ENCODE measurements around the gene FUCA1.
"Not testable (repeated sequence)": the region's sequence is repeated elsewhere in the genome, so short reads cannot be mapped to it uniquely, and the experiment has no call there.

FUCA1 gene

GRCh38 chr1:23834156-23834555 is 33.9 kb downstream of the FUCA1 start:
- DNase-seq, result not testable (repeated sequence)

DNA sequence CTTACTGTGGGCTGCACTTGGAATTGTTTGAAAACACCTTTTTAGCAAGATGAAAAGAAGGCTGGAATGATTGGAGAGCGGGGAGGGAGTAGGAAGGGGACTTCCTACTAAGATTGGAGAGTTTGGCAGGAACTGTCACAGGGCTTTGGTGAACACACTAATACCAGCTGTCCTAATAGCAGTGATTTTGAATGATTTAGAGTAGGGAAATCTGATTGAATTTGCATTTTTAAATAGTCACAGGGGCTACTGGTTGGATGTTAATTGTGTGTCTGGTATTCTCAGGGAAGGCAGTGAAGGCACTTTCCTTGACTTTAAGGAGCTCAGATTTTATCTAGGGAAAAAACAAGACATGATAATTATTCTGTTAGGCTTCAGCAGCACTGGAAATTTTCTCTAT is 40.4 kb downstream of the FUCA1 start:
- no peak for DNase-seq

- DNase-seq, result not testable (repeated sequence)
Observed at GRCh38 chr1:23826590-23826989, 41.5 kb downstream of the FUCA1 start.

DNA sequence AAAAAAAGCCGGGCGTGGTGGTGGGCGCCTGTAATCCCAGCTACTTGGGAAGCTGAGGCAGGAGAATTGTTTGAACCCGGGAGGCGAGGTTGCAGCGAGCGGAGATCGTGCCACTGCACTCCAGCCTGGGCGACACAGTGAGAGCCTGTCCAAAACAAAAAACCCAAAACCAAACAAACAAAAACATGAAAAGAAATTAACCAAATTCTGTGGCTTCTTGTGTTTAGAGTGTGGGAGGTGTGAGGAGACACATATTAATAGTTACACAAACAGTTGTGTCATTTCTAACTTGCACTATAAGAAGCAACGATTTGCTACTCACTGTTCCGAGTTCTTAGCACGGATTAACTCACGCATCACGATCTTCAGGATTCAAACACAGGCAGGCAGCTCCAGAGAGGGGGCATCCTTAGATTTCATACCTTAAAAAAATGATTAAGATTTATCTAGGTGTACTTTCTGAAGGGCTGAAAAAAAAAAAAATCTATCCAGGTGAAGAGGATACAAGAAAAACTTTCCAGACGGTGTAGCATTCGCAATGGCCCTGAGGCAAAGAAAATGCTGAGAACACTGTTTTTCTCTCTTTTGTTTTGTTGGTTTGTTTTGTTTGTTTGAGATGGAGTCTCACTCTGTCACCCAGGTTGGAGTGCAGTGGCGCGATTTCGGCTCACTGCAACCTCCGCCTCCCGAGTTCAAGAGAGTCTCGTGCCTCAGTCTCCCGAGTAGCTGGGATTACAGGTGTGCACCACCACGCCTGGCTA is 42.1 kb downstream of the FUCA1 start:
- no peak for DNase-seq

DNA sequence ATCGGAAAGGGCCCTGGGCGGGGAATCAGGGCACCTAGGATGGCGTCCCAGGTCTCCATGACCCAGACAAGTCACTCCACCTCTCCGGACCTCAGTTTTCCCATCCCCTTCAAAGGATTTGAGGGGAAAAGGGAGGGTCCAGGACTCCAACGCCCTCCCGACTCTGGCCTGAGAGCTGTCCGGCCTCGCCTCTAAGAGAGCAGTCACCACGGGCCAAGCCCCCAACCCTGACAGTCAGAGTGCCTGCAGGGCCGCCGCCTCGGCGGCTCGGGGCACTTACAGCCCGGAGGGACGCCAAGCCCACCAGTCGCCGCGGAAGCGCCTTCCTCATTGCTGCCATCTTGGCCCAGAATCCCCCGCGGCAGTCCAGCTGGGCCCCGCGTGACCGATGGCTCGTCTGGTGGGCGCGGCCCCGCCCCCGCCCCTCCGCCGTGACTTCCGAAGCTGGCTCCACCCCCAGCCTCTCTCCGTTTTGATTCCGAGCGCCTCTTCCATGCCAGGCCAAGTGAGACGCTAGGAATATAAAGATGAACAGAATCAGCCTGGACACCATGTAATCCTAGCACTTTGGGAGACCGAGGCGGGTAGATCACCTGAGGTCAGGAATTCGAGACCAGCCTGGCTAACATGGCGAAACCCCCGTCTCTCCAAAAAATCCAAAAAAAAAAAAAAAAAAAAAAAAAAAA is 42.9 kb downstream of the FUCA1 start, which contains the start of gene HMGCL:
HMGCL (minus strand) TSS at position 354 of the 686 bp plus-strand sequence; CDS start at position 340, 14 bp downstream.
- peak; percentile 80 for DNase-seq

- DNase-seq, result no peak
Observed at GRCh38 chr1:23824711-23825075, 43.4 kb downstream of the FUCA1 start.

DNA sequence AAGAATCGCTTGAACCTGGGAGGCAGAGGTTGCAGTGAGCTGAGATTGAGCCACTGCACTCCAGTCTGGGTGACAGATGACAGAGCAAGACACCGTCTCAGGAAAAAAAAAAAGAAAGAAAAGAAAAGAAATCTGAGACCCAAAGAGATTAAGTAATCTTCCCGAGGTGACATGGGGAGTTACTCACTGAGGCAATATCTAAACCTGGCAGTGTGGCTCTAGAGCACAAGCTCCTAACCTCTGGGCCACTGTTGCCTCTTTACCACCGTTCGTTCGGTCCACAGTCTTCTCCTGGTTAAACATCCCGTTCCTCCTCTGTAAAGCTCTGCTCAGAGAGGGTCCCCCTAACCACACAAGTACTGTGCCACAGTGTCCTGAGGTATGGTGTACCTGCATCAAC is 44.3 kb downstream of the FUCA1 start:
- DNase-seq, result no peak

DNA sequence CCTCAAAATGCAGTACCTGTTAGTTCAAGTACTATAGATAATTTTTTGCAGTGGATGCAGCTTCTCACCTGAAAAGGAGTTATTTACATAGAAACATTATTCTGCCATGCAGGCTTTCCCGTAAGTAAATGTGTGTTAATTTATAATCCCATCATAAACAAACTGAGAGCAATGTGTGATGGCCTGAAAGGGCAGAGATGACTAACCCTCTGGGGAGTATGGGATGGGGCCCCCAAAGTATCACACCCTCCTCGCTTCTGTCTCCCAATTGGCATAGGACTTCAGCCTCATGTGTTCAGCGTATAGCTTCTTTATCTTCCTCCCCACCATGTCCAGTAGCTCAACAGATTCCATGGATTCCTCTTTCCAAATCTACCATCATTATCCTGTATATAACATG is 50.5 kb downstream of the FUCA1 start:
- DNase-seq, result no peak

- DNase-seq, result no peak
Observed at GRCh38 chr1:23816906-23817305, 51.2 kb downstream of the FUCA1 start.

DNA sequence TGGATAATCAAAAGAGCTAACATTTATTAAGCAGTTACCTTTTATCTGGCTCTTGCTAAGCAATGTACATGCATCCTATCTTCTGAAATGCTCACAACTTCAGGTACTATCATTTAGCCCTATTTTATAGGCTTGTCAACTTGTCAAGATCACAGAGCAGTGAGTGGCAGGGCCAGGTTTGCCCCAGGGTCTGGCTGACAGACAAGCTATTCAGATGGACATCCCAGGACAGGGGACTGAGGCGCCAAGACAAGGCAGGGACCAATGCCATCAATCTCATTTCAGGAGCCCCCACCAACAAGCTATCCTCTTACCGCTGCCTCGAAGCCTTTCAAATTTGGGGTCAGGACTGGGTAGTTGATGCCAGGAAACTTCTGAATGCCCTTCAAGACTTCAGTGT is 51.7 kb downstream of the FUCA1 start:
- no peak for DNase-seq

DNA sequence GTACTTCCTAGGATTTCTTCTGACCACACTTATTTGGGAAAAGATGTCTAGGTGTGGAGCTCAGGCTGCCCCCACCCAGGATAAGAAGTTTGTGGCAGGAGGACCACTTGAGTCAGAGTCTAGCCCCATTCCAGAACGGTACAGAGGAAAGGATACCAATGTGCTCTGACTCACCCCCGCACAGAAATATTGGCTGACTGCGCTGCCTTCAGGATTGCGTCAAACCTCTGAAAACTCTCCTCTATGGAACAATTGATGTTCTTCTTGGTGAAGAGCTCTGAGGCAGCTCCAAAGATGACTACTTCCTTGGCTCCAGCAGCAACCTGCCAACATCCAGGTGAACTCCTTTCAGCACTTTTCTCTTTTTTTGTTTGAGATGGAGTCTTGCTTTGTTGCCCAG is 54.1 kb downstream of the FUCA1 start:
- no peak for DNase-seq

GRCh38 chr1:23810818-23811540 is 57.1 kb downstream of the FUCA1 start:
- DNase-seq, result no peak

DNA sequence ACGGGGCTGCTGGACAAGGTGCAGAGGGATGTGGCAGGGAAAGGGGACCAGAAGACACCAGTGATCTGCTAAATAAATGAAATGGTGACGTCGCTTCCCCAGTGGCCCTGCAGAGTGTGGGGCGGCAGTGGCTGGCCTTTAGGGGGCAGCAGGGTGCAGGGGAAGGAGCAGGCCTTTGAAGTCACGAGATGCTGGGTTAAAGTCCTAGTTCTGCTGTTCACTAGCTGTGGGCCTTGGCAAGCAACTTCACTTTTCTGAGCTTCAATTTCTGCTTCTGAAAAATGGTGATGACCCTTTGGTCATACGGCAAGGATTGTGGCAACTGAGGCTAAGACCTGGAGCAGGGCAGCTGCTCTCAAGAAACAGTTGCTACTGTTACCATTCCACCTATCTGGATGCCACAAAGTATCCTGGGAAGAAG is 58.3 kb downstream of the FUCA1 start:
- peak; percentile 20 for DNase-seq

GRCh38 chr1:23807453-23807852 is 60.6 kb downstream of the FUCA1 start:
- DNase-seq, result no peak

DNA sequence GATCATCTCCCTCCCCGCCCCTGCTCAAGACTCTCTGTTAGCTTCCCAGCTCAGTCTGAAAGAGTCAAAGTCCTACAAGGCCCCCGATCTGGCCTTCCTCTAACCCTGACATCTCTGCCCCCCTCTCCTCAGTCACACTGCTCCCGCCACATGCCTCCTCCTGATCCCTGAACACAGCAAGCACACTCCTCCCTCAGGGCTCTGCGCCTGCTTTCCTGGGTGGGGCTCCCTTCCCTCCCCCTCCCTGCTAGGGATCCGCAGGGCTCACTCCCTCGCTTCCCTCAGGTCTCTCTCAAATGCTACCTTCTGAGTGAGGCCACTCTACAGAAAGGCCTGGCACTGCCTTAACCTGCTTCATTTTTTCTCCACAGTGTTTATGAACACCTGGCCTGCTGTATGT is 61.8 kb downstream of the FUCA1 start:
- no peak for DNase-seq

DNA sequence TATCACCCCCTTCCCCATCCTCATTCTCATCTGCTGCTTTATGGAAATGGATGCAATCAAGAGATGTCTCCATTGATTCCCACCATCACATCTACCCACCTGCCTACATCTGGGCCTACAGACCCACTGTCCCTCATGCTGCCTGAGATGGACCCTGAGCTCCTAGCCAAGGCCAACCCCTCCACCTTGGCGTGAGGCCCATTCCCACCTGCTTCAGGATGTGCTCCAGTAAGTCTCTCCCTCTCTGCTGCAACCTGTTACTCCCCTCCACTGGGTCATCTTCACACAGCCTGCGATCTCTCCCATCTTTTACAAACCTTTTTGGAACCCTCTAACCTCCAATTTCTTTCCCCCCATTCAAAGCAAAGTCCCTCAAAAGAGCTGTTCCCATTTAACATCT is 63.1 kb downstream of the FUCA1 start:
- no peak for DNase-seq

DNA sequence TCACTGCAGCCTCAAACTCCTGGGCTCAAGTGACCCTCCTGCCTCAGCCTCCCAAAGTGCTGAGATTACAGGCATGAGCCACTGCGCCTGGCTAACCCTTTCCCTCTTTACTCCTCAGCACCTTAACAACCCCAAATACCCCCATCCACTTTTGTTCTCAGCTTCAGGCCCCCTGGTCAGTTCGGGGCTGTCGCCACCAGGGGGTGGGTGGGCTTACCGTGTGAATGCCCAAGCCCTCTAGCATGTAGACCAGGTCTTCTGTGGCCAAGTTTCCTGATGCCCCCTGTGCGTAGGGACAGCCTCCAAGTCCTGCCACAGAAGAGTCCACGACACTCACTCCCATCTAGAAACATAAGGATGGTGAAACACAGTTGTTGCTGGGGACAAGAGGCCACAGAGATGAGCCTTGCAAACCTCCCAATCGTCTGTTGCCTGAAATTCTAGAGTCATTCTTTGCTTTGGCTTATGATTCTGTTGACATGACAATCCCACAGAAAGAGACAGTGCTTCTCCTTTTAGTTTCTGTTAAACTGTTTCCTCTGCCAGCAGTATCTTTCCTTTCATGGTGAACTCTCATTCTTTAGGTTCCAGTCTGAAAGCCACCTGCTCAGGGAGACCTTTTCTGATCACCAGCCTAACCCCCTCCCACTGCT is 63.8 kb downstream of the FUCA1 start:
- no peak for DNase-seq

GRCh38 chr1:23803674-23804073 is 64.4 kb downstream of the FUCA1 start:
- DNase-seq, result no peak

DNA sequence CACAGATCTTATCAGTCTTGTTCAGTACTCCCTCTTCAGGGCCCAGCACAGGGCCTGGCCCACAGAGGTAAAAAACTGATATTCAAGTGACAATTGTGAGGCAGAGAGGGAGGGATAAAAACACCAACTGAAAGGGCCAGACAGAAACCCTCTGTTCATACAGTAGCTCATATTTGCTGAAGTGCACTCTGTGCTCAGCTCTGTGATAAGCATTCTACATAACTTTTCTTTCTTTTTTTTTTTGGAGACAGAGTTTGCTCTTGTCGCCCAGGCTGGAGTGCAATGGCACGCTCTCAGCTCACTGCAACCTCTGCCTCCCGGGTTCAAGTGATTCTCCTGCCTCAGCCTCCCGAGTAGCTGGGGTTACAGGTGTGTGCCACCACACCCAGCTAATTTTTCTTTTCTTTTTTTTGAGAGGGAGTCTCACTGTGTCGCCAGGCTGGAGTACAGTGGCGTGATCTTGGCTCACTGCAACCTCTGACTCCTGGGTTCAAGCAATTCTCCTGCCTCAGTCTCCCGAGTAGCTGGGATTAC is 65.2 kb downstream of the FUCA1 start:
- not testable (repeated sequence) for DNase-seq

GRCh38 chr1:23801876-23802275 is 66.2 kb downstream of the FUCA1 start:
- no peak for DNase-seq

GRCh38 chr1:23801338-23801748 is 66.7 kb downstream of the FUCA1 start:
- no peak for DNase-seq

DNA sequence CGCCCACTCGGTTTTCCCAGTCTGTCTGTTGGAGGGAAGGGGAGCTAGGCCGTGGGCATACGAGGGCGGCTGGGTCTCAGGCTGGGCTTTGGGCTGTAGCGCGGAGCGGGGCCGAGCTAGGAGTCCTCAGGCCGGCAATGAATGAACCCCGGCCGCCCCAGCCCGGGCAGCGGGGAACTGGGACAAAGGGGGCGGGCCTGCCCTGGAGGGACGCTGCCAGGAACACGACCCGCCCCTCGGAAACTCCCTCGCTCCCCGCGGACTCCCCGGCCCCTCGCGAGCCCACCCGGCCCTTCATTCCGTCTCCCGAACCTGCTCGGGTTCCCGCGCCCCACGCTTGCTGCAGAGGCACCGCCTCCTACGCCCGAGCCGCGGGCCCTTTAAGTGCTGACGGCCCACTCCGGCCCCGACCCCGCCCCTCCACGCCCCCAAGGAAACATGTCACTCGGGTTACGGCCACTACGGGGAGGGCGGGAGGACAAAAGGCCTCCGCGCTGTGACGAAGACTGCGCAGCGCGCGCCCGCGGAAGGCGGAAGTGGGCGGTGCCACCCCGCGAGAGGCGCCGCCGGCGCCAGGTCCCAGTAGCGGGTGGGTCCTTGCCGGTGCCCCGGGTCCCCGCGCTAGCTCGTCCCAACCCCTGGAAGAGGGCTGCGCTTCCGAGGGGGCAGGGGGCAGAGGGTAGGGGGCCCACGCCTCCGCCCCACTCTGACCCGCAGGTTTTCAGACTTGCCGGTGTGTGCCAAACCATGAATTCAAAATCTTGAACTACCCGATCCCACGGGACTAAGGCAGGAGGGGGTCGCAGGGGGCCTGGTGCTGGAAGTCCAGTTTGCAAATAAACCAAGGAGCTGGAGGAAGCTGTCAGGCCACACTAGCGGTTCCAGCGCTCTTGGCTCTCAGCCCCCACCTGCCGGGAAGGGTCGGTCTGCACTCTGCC is 67.4 kb downstream of the FUCA1 start, which contains the start of gene GALE:
GALE (minus strand) TSS at position 355 of the 938 bp plus-strand sequence. CDS start 1,747 bp downstream, outside the sequence.
- DNase-seq, result peak; percentile 86
